HepG2 (cell line): Measurements from ENCODE around the gene TMEM97. TPM values are rescaled to one million over a fixed set of nuclear protein-coding genes. Genes with fewer than 3 reads are reported as not detected.

Source experiments
- ATAC-seq: fragments of 200-7000 bp; cut with Tn5 transposase; 3 replicates; pipeline ENCODE4 v1.9.1; 2020; ENCODE audit warnings: mild to moderate bottlenecking, moderate library complexity
- BruUV-seq: library from RNA; stranded (reverse); fragments of 400-500 nt; replicated peaks from 2 replicates; lab custom pipeline; 2021; lab: Mats Ljungman, UMichigan
- CTCF ChIA-PET: fragments of 300-600 bp; formaldehyde crosslinking; extraction: SDS; loops from one replicate; lab custom pipeline; 2021; ENCODE audit warnings: low total read pairs, inconsistent platforms, low intra/inter-chr PET ratio; lab: Yijun Ruan, JAX
- POLR2A ChIA-PET: fragments of 350-600 bp; sonication (Branson Sonifier 250); formaldehyde crosslinking; loops from one replicate; lab custom pipeline; 2020; ENCODE audit warnings: antibody characterized with exemption, inconsistent platforms; lab: Yijun Ruan, JAX
- DNase-seq: peaks from one replicate; pipeline ENCODE4 v3.0.0-alpha.2; 2015; ENCODE audit warnings: low spot score
- FAIRE-seq: peaks from 3 replicates; lab custom pipeline; 2011; peaks lifted over from hg19 to GRCh38; lab: Jason Lieb, UNC
- H2AFZ ChIP-seq: one replicate; pipeline ENCODE4 v1.6.1; 2011; ENCODE audit warnings: low read length, inconsistent platforms
- H3K27ac ChIP-seq: fragments of 300-600 bp; 3 replicates; pipeline ENCODE4 v1.8.0; 2011; ENCODE audit warnings: mixed run types, mild to moderate bottlenecking, mixed read lengths, low read length, inconsistent platforms; ENCODE audit not compliant: insufficient read depth; ENCODE audit errors: extremely low read length
- H3K27me3 ChIP-seq, 2 experiments: fragments of 200-600 bp in 1 of 2; 2 replicates in 1 of 2; 3 replicates in 1 of 2; pipeline versions ENCODE4 v1.6.0 to v1.8.0; 2011; ENCODE audit warnings: low read length in 2 of 2, mild to moderate bottlenecking in 2 of 2, moderate library complexity in 2 of 2, inconsistent platforms in 1 of 2; ENCODE audit not compliant: insufficient read depth in 2 of 2, control insufficient read depth in 1 of 2
- H3K36me3 ChIP-seq, 2 experiments: fragments of 200-600 bp in 1 of 2; replicated peaks in 1 of 2; 2 replicates in 1 of 2; 3 replicates in 1 of 2; pipeline versions ENCODE4 v1.5.1 to v1.8.0; 2011; ENCODE audit warnings: low read length in 2 of 2, inconsistent platforms in 1 of 2; ENCODE audit not compliant: insufficient read depth in 2 of 2, control insufficient read depth in 1 of 2
- H3K4me1 ChIP-seq: 2 replicates; pipeline ENCODE4 v1.5.1; 2012; ENCODE audit warnings: low read length, inconsistent platforms; ENCODE audit not compliant: insufficient read depth
- H3K4me2 ChIP-seq: 2 replicates; pipeline ENCODE4 v1.6.0; 2011; ENCODE audit warnings: low read depth, low read length, inconsistent platforms
- H3K4me3 ChIP-seq, 3 experiments: fragments of 200-600 bp in 1 of 3; sonication (generic), shearing (Covaris generic) in 1 of 3; replicated peaks in 1 of 3; 2 replicates each; pipeline ENCODE4 v1.5.1; 2011 to 2016; ENCODE audit warnings: low read length in 3 of 3, inconsistent platforms in 2 of 3, low read depth in 2 of 3, mild to moderate bottlenecking in 2 of 3, control low read depth in 1 of 3, mixed read lengths in 1 of 3; ENCODE audit not compliant: insufficient read depth in 1 of 3
- H3K79me2 ChIP-seq: one replicate; pipeline ENCODE4 v1.6.1; 2011; ENCODE audit warnings: low read length, inconsistent platforms; ENCODE audit not compliant: insufficient read depth
- H3K9ac ChIP-seq: 2 replicates; pipeline ENCODE4 v1.6.0; 2011; ENCODE audit warnings: mild to moderate bottlenecking, low read depth, low read length, inconsistent platforms; ENCODE audit not compliant: insufficient read depth
- H3K9me3 ChIP-seq: 2 replicates; pipeline ENCODE4 v1.5.1; 2012; ENCODE audit warnings: mild to moderate bottlenecking, low read length
- H4K20me1 ChIP-seq: 2 replicates; pipeline ENCODE4 v1.6.0; 2011; ENCODE audit warnings: inconsistent platforms, mild to moderate bottlenecking, low read length, moderate library complexity; ENCODE audit not compliant: insufficient read depth
- AGO2 ChIP-seq: fragments of 200-400 bp; formaldehyde crosslinking; optimal IDR thresholded peaks from 2 replicates; pipeline ENCODE3; 2017; ENCODE audit warnings: mild to moderate bottlenecking, low read depth, low read length, moderate library complexity
- GATAD1 ChIP-seq: IDR thresholded peaks from 2 replicates; pipeline ENCODE4 v1.6.1; 2016; ENCODE audit warnings: missing genetic modification reagents, missing compliant biosample characterization
- HOXA7 ChIP-seq: sonication (generic); formaldehyde crosslinking; IDR thresholded peaks from 2 replicates; pipeline ENCODE4 v1.8.1; 2022; ENCODE audit warnings: mild to moderate bottlenecking, missing genetic modification reagents, moderate library complexity
- POLR2G ChIP-seq: fragments of 200-400 bp; formaldehyde crosslinking; IDR thresholded peaks from 2 replicates; pipeline ENCODE4 v1.6.1; 2018; ENCODE audit warnings: mild to moderate bottlenecking, low read depth, low read length, moderate library complexity
- RBFOX2 ChIP-seq: fragments of 200-400 bp; formaldehyde crosslinking; IDR thresholded peaks from 2 replicates; pipeline ENCODE4 v1.6.1; 2017; ENCODE audit warnings: low read depth, mild to moderate bottlenecking, low read length
- RBM22 ChIP-seq: fragments of 200-400 bp; formaldehyde crosslinking; optimal IDR thresholded peaks from 2 replicates; pipeline ENCODE3; 2017; ENCODE audit warnings: mild to moderate bottlenecking, low read length, moderate library complexity
- THAP11 ChIP-seq: IDR thresholded peaks from 2 replicates; pipeline ENCODE4 v1.6.1; 2016; ENCODE audit warnings: missing biosample characterization, missing genetic modification reagents
- ZNF512B ChIP-seq: sonication (generic); formaldehyde crosslinking; IDR thresholded peaks from 2 replicates; pipeline ENCODE4 v1.5.1; 2020; ENCODE audit warnings: missing genetic modification reagents, mild to moderate bottlenecking, borderline replicate concordance
- WGBS: methylation state at CpG from one replicate; pipeline ENCODE4 v1.1.6; 2017; ENCODE audit warnings: low lambda C conversion rate; 5-methylcytosine and 5-hydroxymethylcytosine counted together
- in situ Hi-C: cut with HindIII; loops from 2 replicates; pipeline ENCODE4 v1.10.0; 2017; ENCODE audit warnings: low pct_unique_long_range_greater_than_20kb; ENCODE audit not compliant: extremely low pct_ligation_motif_present
- intact Hi-C: fragments of 100-400 bp; cut with micrococcal nuclease; formaldehyde crosslinking; loops from one replicate; pipeline ENCODE4 v1.10.0; 2022; ENCODE audit not compliant: unreplicated experiment
- polyA plus RNA-seq, 8 experiments: library from polyadenylated mRNA; depleted of rRNA in 3 of 8; stranded (reverse) in 7 of 8; unstranded in 1 of 8; fragments of >200 nt; fragmentation: Illumina TruSeq in 4 of 8; extraction: Trizol in 4 of 8; gene quantifications; 2 replicates each; pipeline versions ENCODE4 v1.2.1 to v1.2.3, GENCODE V29; 2011 to 2016; ENCODE audit warnings: low read depth in 4 of 8, missing spikeins in 1 of 8, mixed read lengths in 1 of 8; ENCODE audit not compliant: insufficient read depth in 1 of 8
- total RNA-seq, 5 experiments: library from RNA; depleted of rRNA; stranded (reverse); fragments of >200 nt; fragmentation: Illumina TruSeq; extraction: Trizol; gene quantifications; 2 replicates each; pipeline ENCODE4 v1.2.3, GENCODE V29; 2016; ENCODE audit warnings: low read depth in 1 of 5

TMEM97 gene
- total and polyA plus RNA-seq, 2 of the 13 experiments (the other 11 are each of a cell fraction or from before 2014, with no cell fraction given) = 69.6 to 137 TPM

DNA sequence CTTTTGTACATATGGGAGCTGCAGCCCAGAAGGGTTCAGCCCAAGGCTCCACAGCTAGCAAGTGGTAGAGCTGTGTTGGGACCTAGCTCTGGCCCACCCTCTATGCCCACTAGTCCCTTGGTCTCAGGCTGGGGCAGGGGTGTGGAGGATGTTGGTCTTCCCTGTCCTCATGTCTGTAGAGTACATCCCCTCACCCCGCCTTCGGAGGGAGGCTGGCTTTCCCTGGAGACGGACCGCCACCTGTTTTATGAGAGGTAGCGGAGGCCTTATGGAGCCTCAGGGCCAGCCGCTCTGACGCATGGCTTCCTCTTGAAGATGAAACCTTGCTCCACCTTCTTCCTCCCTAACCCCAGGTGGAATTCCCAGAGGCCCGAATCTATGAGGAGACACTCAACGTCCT lies 25.0 kb downstream of the TMEM97 start:
- no peak for FAIRE-seq
- BruUV-seq = no TSS peak

DNA sequence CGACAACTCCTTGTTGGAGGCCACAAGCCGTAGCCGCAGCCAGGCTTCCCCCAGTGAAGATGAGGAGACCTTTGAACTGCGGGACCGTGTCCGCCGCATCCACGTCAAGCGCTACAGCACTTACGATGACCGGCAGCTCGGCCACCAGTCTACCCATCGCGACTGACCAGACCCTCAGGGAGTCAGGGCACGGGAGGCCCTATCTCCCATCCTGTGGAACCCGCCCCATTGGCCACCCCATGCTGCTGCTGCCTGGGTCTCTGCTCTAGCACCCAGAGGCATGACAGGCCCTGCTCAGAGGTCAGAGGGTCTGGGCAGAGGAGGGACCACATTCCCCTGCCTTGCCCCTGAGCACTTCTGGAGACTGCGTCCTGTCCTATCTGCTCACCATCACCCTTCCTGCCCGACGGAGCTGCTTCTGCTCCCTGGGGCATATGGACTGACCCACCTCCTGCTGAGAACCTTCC lies 25.5 kb downstream of the TMEM97 start:
- no peaks in the 10 kb centered on the region for H3K9me3 ChIP-seq
- H3K4me1 ChIP-seq = peaks cover 26% of the 10 kb centered on the region
- intact Hi-C loops = no loop called here
- ATAC-seq (no peak), FAIRE-seq (no peak), DNase-seq (no peak)
- in situ Hi-C loops = no loop called here
- H3K9ac ChIP-seq = no peak overlapping the region
- TF ChIP-seq AGO2 (peak; percentile 91), RBM22 (no peak), THAP11 (CRISPR knock-in tag) (no peak), ZNF512B (CRISPR knock-in tag) (no peak), HOXA7 (CRISPR knock-in tag) (no peak), RBFOX2 (peak; percentile 59; the same call in 1 of the 2 replicates)
- POLR2A ChIA-PET = interaction anchor here (1.0 to 5.7 kb wide), 4 partner anchors 9 to 72 kb away, joined by 3 to 68 read pairs (median 26); partner anchors contain the start of genes IFT20, POLDIP2 and TNFAIP1
- H3K27me3 ChIP-seq = no peaks in the 10 kb centered on the region
- peaks cover 30 to 68% of the 10 kb centered on the region in 2 experiments for H3K36me3 ChIP-seq
- no peak overlapping the region for H3K27ac ChIP-seq
- no peak overlapping the region for H3K4me2 ChIP-seq
- BruUV-seq = no TSS peak
- 98% methylated on average over 15 of the region's 19 CpGs for WGBS
- CTCF ChIA-PET = no interaction called here
- no peak overlapping the region for H3K4me3 ChIP-seq
- H2AFZ ChIP-seq = no peak overlapping the region
- H3K79me2 ChIP-seq = no peaks in the 10 kb centered on the region
- no peaks in the 10 kb centered on the region for H4K20me1 ChIP-seq

More for the DNA sequence above, 25.0 kb downstream of the TMEM97 start:
- Histone ChIP-seq H2AFZ (no peak overlapping the region), H3K4me3 (no peak overlapping the region), H3K79me2 (no peaks in the 10 kb centered on the region), H3K27ac (no peak overlapping the region), H3K9ac (no peak overlapping the region), H3K27me3 (no peaks in the 10 kb centered on the region), H3K36me3 (peaks cover 30 to 67% of the 10 kb centered on the region in 2 experiments), H3K9me3 (no peaks in the 10 kb centered on the region), H3K4me1 (peaks cover 26% of the 10 kb centered on the region), H3K4me2 (no peak overlapping the region), H4K20me1 (no peaks in the 10 kb centered on the region; the same call in 1 of the 2 replicates)
- in situ Hi-C loops (no loop called here), intact Hi-C loops (no loop called here)
- ATAC-seq (no peak), DNase-seq (no peak)
- TF ChIP-seq POLR2G (peak; percentile 29; the same call in 1 of the 2 replicates), GATAD1 (CRISPR knock-in tag) (no peak)
- POLR2A ChIA-PET = interaction anchor here (1.2 to 5.7 kb wide), 2 partner anchors 8 to 73 kb away, joined by 4 to 68 read pairs; partner anchors contain the start of genes IFT20 and TNFAIP1
- 100% methylated on average over 2 of the region's 9 CpGs for WGBS
- CTCF ChIA-PET = no interaction called here
